ENCODE measurements around the gene TIMP1. TPM values are rescaled to one million over a fixed set of nuclear protein-coding genes. Genes with fewer than 3 reads are reported as not detected.

TIMP1 gene
- total and polyA plus RNA-seq, 2 of the 13 experiments (the other 11 are each of a cell fraction or from before 2014, with no cell fraction given) = 12.3 to 45.8 TPM

DNA sequence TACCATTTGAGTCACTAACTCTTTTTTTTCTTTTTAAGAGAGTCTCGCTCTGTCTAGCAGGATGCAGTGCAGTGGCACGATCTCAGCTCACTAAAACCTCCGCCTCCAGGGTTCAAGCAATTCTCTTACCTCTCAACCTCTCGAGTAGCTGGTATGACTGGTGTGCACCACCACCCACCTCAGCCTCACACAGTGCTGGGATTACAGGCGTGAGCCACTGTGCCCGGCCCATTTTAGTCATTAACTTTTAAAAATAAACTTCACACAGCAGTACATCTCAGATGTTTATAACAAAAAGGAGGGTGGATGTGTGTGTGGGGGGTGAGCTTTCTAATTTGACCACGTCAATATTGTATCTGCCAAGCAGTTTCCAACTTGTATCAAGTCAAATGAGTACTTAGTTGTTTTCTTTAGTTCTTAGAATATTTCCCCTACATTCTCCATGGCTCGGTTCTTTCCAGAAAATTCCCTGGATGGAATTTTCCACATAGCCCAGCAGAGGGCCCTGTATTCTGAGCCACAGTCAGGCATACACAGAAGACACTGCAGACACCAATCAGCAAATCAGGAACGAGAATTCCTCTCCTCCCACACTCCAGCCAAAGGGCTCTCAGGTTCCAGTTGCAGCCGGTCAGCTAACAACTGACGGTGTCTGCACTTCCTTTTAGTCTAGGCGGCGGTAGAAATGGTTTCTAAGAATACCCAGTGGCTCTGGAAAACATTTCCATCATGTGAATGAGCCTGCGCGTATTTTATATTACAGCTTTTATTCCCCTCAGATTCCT lies 41.3 kb upstream of the TIMP1 start (continued):
- TF ChIP-seq ZNF75D (CRISPR knock-in tag; IDR thresholded peaks at IDR 0.05; ENCODE audit: borderline replicate concordance) (no peak), RCOR2 (CRISPR knock-in tag; IDR thresholded peaks at IDR 0.05) (no peak), SRSF9 (IDR thresholded peaks at IDR 0.05; ENCODE audit: borderline replicate concordance, insufficient read depth, low read depth, low read length, poor library complexity, severe bottlenecking) (no peak), PRPF4 (IDR thresholded peaks at IDR 0.05; ENCODE audit: low read depth, low read length, poor library complexity, severe bottlenecking) (no peak), TEAD3 (CRISPR knock-in tag; optimal IDR thresholded peaks at IDR 0.05; ENCODE audit: borderline replicate concordance) (peak; percentile 41), MZF1 (CRISPR knock-in tag; IDR thresholded peaks at IDR 0.05; ENCODE audit: borderline replicate concordance) (no peak), GFI1 (CRISPR knock-in tag; IDR thresholded peaks at IDR 0.05; ENCODE audit: borderline replicate concordance) (no peak), SRF (IDR thresholded peaks at IDR 0.05; ENCODE audit: low read depth, low read length) (no peak), TBP (CRISPR knock-in tag; IDR thresholded peaks at IDR 0.05) (no peak), SAP130 (CRISPR knock-in tag; IDR thresholded peaks at IDR 0.05; ENCODE audit: low read depth) (peak; percentile 52), ZFY (CRISPR knock-in tag; IDR thresholded peaks at IDR 0.05) (no peak), REL (CRISPR knock-in tag; conservative IDR thresholded peaks at IDR 0.05) (no peak), ZNF343 (CRISPR knock-in tag; IDR thresholded peaks at IDR 0.05) (no peak), GATA4 (IDR thresholded peaks at IDR 0.05; ENCODE audit: borderline replicate concordance, low read depth) (no peak), ZFP1 (CRISPR knock-in tag; IDR thresholded peaks at IDR 0.05) (no peak), STAG1 (CRISPR knock-in tag; IDR thresholded peaks at IDR 0.05) (peak; percentile 49), ZNF251 (CRISPR knock-in tag; IDR thresholded peaks at IDR 0.05) (no peak), PTBP1 (IDR thresholded peaks at IDR 0.05; ENCODE audit: low read depth, low read length, poor library complexity, severe bottlenecking) (no peak)
- TF ChIP-seq, protein P1, sequence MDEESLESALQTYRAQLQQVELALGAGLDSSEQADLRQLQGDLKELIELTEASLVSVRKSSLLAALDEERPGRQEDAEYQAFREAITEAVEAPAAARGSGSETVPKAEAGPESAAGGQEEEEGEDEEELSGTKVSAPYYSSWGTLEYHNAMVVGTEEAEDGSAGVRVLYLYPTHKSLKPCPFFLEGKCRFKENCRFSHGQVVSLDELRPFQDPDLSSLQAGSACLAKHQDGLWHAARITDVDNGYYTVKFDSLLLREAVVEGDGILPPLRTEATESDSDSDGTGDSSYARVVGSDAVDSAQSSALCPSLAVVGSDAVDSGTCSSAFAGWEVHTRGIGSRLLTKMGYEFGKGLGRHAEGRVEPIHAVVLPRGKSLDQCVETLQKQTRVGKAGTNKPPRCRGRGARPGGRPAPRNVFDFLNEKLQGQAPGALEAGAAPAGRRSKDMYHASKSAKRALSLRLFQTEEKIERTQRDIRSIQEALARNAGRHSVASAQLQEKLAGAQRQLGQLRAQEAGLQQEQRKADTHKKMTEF (CRISPR knock-in tag; IDR thresholded peaks at IDR 0.05) = no peak
- TF ChIP-seq, protein P2, sequence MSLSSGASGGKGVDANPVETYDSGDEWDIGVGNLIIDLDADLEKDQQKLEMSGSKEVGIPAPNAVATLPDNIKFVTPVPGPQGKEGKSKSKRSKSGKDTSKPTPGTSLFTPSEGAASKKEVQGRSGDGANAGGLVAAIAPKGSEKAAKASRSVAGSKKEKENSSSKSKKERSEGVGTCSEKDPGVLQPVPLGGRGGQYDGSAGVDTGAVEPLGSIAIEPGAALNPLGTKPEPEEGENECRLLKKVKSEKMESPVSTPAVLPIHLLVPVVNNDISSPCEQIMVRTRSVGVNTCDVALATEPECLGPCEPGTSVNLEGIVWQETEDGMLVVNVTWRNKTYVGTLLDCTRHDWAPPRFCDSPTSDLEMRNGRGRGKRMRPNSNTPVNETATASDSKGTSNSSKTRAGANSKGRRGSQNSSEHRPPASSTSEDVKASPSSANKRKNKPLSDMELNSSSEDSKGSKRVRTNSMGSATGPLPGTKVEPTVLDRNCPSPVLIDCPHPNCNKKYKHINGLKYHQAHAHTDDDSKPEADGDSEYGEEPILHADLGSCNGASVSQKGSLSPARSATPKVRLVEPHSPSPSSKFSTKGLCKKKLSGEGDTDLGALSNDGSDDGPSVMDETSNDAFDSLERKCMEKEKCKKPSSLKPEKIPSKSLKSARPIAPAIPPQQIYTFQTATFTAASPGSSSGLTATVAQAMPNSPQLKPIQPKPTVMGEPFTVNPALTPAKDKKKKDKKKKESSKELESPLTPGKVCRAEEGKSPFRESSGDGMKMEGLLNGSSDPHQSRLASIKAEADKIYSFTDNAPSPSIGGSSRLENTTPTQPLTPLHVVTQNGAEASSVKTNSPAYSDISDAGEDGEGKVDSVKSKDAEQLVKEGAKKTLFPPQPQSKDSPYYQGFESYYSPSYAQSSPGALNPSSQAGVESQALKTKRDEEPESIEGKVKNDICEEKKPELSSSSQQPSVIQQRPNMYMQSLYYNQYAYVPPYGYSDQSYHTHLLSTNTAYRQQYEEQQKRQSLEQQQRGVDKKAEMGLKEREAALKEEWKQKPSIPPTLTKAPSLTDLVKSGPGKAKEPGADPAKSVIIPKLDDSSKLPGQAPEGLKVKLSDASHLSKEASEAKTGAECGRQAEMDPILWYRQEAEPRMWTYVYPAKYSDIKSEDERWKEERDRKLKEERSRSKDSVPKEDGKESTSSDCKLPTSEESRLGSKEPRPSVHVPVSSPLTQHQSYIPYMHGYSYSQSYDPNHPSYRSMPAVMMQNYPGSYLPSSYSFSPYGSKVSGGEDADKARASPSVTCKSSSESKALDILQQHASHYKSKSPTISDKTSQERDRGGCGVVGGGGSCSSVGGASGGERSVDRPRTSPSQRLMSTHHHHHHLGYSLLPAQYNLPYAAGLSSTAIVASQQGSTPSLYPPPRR (CRISPR knock-in tag; IDR thresholded peaks at IDR 0.05; ENCODE audit: borderline replicate concordance) = no peak
- TF ChIP-seq, protein P3, sequence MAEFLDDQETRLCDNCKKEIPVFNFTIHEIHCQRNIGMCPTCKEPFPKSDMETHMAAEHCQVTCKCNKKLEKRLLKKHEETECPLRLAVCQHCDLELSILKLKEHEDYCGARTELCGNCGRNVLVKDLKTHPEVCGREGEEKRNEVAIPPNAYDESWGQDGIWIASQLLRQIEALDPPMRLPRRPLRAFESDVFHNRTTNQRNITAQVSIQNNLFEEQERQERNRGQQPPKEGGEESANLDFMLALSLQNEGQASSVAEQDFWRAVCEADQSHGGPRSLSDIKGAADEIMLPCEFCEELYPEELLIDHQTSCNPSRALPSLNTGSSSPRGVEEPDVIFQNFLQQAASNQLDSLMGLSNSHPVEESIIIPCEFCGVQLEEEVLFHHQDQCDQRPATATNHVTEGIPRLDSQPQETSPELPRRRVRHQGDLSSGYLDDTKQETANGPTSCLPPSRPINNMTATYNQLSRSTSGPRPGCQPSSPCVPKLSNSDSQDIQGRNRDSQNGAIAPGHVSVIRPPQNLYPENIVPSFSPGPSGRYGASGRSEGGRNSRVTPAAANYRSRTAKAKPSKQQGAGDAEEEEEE (CRISPR knock-in tag; IDR thresholded peaks at IDR 0.05; ENCODE audit: borderline replicate concordance) = no peak

All from HepG2 (cell line).